Endodermal cell (in vitro differentiated cells): ENCODE measurements around the gene ZYG11A. TPM values are rescaled to one million over a fixed set of nuclear protein-coding genes. Genes with fewer than 3 reads are reported as not detected.

Experiments
- DNase-seq: peaks from one replicate; pipeline ENCODE4 v3.0.0-alpha.2; 2017
- H3K27ac ChIP-seq: 2 replicates; pipeline ENCODE4 v1.5.1; 2013; ENCODE audit warnings: mild to moderate bottlenecking, low read depth, low read length, moderate library complexity
- H3K27me3 ChIP-seq: 2 replicates; pipeline ENCODE4 v1.6.1; 2013; ENCODE audit warnings: mild to moderate bottlenecking, low read length, moderate library complexity; ENCODE audit not compliant: insufficient read depth, control insufficient read depth, poor library complexity, severe bottlenecking
- H3K36me3 ChIP-seq: 2 replicates; pipeline ENCODE4 v1.7.0; 2013; ENCODE audit warnings: mild to moderate bottlenecking, low read length, moderate library complexity; ENCODE audit not compliant: control insufficient read depth, insufficient read depth
- H3K4me1 ChIP-seq: one replicate; pipeline ENCODE4 v1.7.0; 2013; ENCODE audit warnings: low read length; ENCODE audit not compliant: control insufficient read depth, insufficient read depth
- H3K4me3 ChIP-seq: 2 replicates; pipeline ENCODE4 v1.5.1; 2013; ENCODE audit warnings: mild to moderate bottlenecking, low read length, moderate library complexity
- H3K9ac ChIP-seq: 2 replicates; pipeline ENCODE4 v1.6.1; 2013; ENCODE audit warnings: mild to moderate bottlenecking, low read length, moderate library complexity; ENCODE audit not compliant: poor library complexity, severe bottlenecking; ENCODE audit errors: extremely low read depth
- H3K9me3 ChIP-seq: 2 replicates; pipeline ENCODE4 v1.6.1; 2013; ENCODE audit warnings: mild to moderate bottlenecking, low read length, moderate library complexity; ENCODE audit not compliant: control insufficient read depth
- H3K27ac Mint-ChIP-seq: 2 replicates; pipeline ENCODE4 v1.8.0; 2020; ENCODE audit warnings: mixed read lengths
- H3K27me3 Mint-ChIP-seq: 2 replicates; pipeline ENCODE4 v1.8.0; 2021; ENCODE audit warnings: mild to moderate bottlenecking, mixed read lengths; ENCODE audit not compliant: insufficient read depth
- H3K36me3 Mint-ChIP-seq: 2 replicates; pipeline ENCODE4 v1.8.0; 2020; ENCODE audit warnings: low read depth, mixed read lengths
- H3K4me1 Mint-ChIP-seq: 2 replicates; pipeline ENCODE4 v1.8.0; 2020; ENCODE audit warnings: mixed read lengths
- H3K4me3 Mint-ChIP-seq: 2 replicates; pipeline ENCODE4 v1.8.0; 2020; ENCODE audit warnings: mild to moderate bottlenecking, moderate library complexity, mixed read lengths
- H3K9me3 Mint-ChIP-seq: 2 replicates; pipeline ENCODE4 v1.8.0; 2020; ENCODE audit warnings: mild to moderate bottlenecking, mixed read lengths
- CTCF ChIP-seq: fragments of 200-600 bp; sonication (generic); conservative IDR thresholded peaks from 2 replicates; pipeline ENCODE4 v1.5.0; 2021; ENCODE audit warnings: antibody characterized with exemption, mild to moderate bottlenecking
- WGBS, 2 experiments: methylation state at CpG; one replicate each; pipeline versions ENCODE4 v1.1.5 to v1.1.7; 2013; ENCODE audit warnings: missing lambda C conversion rate in 2 of 2, mixed read lengths in 1 of 2; ENCODE audit not compliant: insufficient coverage in 1 of 2, insufficient read length in 1 of 2; 5-methylcytosine and 5-hydroxymethylcytosine counted together
- total RNA-seq, 2 donors: library from RNA; stranded (reverse); fragmentation: NEBNext Ultra II Directional in 1 of 2; extraction: Animal tissue kit (Norgen Biotek cat#: 25700) in 1 of 2; gene quantifications; 2 replicates in 1 of 2; 3 replicates in 1 of 2; pipeline ENCODE4 v1.2.1, GENCODE V29; 2021

ZYG11A gene
- total RNA-seq, 2 donors from 2014 or later = 1.5 to 3.2 TPM

- H3K9ac ChIP-seq = no peak overlapping the region
- TF ChIP-seq CTCF = no peak
- Mint-ChIP-seq H3K4me1 (peaks cover 6% of the 10 kb centered on the region), H3K27me3 (peaks cover 55% of the 10 kb centered on the region), H3K27ac (no peak overlapping the region), H3K9me3 (no peaks in the 10 kb centered on the region), H3K36me3 (no peaks in the 10 kb centered on the region), H3K4me3 (no peak overlapping the region)
- WGBS, 2 experiments = 87 to 94% methylated on average over 2 to 4 of the region's 4 CpGs
- no peaks in the 10 kb centered on the region for H3K4me1 ChIP-seq
- H3K9me3 ChIP-seq = no peaks in the 10 kb centered on the region
- H3K36me3 ChIP-seq = no peaks in the 10 kb centered on the region
- DNase-seq = no peak
- H3K4me3 ChIP-seq = no peak overlapping the region
- no peak overlapping the region for H3K27ac ChIP-seq
- H3K27me3 ChIP-seq = peaks cover 47% of the 10 kb centered on the region
Observed at GRCh38 chr1:52929019-52929418, 86.5 kb downstream of the ZYG11A start.

DNA sequence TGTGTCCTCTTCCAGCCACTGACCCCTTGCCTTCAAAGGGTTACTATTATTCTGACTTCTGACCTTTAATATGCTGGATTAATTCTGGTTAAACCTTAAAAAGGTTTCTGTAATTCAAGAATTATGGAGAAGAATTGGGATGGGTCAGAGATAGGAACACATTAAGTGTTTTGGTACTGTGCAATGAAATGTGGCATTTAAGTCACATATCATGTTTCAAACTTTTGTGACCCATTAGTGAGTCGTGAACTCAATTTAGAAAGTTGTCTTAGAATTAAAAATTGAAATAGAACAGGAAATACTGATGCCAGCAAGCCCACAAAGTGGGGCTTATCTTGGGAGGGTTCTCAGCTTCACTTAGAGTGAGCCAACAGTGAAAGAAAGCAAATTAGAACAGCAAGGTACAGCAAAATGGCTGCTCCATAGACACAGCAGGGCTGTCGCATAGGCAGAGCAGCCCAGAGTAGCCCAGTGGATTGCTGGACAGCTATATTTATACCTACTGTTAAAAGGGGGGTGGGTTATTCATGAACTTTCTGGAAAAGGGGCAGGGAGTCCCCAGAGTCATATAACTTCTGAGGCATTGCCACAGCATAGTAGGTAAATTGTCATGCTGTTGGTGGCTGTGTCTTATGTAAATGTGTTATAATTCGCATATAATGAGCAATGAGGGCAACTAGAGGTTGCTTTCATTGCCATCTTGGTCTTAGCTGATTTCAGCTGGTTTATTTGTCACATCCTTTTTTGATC, 95.0 kb downstream of the ZYG11A start:
- no peak for DNase-seq
- H3K27ac Mint-ChIP-seq = no peak overlapping the region
- no peak for TF ChIP-seq CTCF
- no peaks in the 10 kb centered on the region for H3K36me3 Mint-ChIP-seq
- peaks cover 6% of the 10 kb centered on the region for H3K27me3 Mint-ChIP-seq
- Histone ChIP-seq H3K27me3 (no peaks in the 10 kb centered on the region), H3K9ac (no peak overlapping the region), H3K9me3 (no peaks in the 10 kb centered on the region), H3K4me3 (no peak overlapping the region), H3K27ac (no peak overlapping the region), H3K36me3 (no peaks in the 10 kb centered on the region), H3K4me1 (no peaks in the 10 kb centered on the region)
- no peaks in the 10 kb centered on the region for H3K9me3 Mint-ChIP-seq
- H3K4me3 Mint-ChIP-seq = no peak overlapping the region
- no peaks in the 10 kb centered on the region for H3K4me1 Mint-ChIP-seq
- WGBS, 2 experiments = 90 to 91% methylated on average over 2 to 3 of the region's 3 CpGs

DNA sequence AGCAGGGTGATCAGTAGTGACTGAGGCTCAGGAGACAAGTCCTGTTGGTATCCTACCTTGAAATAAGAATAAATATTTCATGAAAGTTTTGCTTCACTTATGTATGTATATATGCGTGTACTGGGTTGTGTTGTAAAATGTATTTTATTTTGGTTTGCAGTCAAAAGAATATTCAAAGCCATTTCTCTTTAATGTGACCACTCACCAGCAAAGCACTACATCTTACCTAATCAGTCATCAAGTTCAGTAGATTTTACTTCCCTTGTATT, 95.6 kb downstream of the ZYG11A start:
- Mint-ChIP-seq H3K27ac (no peak overlapping the region), H3K27me3 (peaks cover 6% of the 10 kb centered on the region), H3K9me3 (no peaks in the 10 kb centered on the region), H3K36me3 (no peaks in the 10 kb centered on the region), H3K4me3 (no peak overlapping the region), H3K4me1 (no peaks in the 10 kb centered on the region)
- Histone ChIP-seq H3K27ac (no peak overlapping the region), H3K4me3 (no peak overlapping the region), H3K9me3 (no peaks in the 10 kb centered on the region), H3K36me3 (no peaks in the 10 kb centered on the region), H3K9ac (no peak overlapping the region), H3K27me3 (no peaks in the 10 kb centered on the region), H3K4me1 (no peaks in the 10 kb centered on the region)
- no CpG with 5 or more reads among the region's 1 CpG for WGBS, 2 experiments
- DNase-seq = no peak
- no peak for TF ChIP-seq CTCF
